ENCODE data around the gene KMT2A.
"Not testable (repeated sequence)": the region's sequence is repeated elsewhere in the genome, so short reads cannot be mapped to it uniquely, and the experiment has no call there.

Gene KMT2A

DNA sequence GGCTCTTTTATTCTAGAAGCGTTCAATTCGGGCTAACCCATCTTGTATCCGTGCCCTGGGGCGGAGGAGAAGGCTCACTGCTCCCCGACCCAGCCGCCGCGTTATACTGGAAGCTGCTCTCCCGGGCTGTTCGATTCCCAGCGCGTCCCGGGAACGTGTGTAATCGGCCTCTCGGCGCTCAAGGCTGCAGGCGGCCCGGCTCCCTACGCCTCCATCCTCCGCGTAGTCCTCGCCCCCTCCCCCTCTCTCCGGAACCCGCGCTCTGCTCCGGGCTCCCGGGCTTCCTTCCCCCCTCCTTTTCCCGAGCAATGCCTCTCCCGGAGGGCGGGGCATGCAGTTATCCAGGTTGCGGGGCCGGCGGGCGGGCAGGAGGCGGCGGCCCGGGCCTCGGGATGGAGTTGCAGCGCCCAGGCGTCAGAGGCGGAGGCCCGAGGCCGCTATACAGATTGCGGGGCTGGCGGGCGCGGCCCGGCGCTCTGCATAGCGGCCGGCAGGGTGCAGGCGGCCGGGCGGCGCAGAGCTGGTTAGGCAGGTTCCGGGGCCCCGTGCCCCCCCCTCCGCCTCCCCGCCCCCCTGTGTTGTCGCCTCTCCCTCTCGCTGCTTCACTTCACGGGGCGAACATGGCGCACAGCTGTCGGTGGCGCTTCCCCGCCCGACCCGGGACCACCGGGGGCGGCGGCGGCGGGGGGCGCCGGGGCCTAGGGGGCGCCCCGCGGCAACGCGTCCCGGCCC is at the start of gene KMT2A:
TSS of gene KMT2A (plus strand) at position 600 of the 732 bp plus-strand sequence. CDS start at position 621, 21 bp downstream.
- peak; percentile 88 for DNase-seq (ENCODE audit: low read depth)

DNA sequence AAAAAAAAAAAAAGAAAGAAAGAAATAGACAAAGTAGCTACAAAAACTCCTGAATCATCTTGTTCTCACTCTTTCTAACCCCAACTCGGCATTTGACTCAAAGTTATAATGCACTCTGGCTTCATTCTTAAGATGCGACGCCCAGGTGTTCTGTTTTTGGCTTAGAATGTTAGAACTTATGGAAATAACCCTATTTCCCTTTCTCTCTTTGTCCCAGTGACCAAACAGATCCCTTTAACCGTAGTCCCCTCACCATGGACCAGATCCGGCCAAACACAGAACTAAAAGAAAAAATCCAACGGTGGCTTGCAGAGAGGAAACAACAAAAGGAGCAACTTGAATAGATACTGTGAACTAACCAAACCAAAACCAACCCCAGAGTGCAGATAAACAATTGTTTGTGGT is 40.2 kb upstream of the KMT2A start:
- no peak for DNase-seq (ENCODE audit: low read depth)

DNA sequence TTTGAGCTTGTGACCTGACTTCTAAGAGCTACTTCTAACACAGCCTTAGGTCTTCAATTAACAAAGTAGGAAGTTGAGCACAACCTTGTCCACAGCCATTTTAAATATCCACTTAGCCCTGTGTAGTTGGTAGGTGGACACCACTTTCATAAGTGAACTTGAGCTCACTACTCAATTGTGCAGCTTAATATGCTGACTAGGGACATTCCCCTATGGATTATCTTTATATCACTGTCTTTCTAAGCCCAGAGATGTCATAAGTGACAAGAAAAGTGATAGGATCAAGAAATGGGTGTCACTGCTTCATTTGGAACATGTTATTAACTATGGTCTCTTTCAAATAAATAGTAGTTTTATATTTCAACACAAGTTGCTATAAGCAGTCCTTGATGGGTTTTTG is 38.8 kb upstream of the KMT2A start:
- no peak for DNase-seq (ENCODE audit: low read depth)

DNA sequence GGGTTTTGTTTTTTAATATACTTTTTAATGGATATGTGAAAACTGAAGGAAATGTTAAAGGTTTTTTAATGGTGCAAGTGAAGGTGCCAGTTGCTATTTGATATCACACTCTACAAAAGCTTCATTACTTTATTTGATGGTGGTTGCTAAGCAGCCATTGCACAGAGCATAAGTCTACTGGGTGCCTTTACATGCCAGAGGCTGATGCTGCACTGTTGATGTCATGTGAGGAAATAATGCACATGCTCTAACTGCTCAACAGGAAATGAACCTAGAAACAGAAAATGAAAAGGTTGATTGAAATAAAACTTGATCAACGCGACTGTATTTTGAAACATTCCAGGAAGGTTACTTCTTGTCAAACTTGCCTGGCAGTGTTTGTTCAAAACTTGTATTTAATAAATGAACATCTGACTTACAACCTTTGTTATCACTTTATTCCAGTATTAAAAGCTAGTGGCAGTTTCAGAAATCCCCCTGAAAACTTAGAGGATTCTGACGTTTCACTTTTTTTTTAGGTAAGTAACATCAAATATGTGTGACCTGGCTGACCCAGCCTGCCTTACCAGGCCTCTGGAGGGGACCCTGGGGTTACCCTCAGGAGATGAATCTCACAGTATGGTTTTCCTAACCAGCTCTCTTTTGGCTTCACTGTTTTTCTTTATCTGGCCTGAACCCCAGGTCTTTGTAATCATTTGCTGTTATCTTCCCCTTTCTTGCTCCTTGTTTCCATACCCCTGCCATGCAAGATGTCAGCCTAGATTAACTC is 37.3 kb upstream of the KMT2A start:
- DNase-seq (ENCODE audit: low read depth) = no peak

GRCh38 chr11:118401151-118401879 is 35.0 kb upstream of the KMT2A start, which contains the start of gene ATP5MG:
TSS of gene ATP5MG (plus strand) at chr11:118401606. CDS start at chr11:118401666, 60 bp downstream.
- peak; percentile 91 for DNase-seq (ENCODE audit: low read depth)

DNA sequence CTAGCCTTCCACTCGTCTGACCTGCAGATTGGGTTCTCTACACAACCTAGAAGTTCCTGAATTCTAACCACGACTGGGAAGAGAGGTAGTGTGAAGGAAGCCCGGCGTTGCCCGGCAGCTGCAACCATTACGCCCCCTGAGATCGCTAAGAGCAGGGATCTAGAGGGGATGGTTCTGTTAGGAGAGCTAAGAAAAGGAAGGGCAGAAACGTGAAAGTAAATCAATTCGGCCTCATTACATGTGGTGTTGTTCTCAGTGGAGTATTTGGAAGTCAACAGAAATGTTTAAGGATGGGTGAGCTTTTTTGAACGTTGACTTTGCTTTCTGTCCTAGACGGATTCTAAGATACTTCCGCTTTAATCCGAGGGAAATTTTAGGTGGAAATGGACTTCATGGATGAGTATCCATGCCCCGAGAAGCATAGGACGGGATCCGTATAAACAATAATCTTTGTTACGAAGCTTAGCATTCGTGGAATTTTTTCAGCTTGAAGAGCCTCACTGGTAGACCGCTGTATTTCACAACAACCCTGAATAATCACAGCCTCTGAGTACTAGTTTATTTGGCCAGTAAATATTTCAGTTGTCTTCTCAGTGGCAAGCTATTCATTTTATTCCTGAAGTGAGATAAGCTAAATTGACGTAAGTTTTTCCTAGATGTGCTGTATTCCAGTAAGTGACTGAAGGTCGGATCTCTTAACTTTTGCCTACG is 34.3 kb upstream of the KMT2A start:
- DNase-seq (ENCODE audit: low read depth) = no peak

DNA sequence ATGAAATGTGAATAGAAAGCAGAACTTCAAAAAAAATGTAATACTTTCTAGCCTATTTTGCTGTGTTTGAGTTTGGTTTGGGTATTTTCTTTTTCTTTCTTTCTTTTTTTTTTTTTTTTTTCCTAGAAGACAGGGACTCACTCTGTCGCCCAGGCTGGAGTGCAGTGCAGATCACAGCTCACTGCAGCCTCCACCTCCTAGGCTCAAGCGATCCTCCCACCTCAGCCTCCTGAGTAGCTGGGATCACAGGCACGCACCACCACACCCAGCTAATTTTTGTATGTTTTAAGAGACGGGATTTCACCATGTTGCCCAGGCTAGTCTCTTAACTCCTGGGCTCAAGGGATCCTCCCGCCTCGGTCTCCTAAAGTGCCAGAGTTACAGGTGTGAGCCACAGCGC is 33.7 kb upstream of the KMT2A start:
- not testable (repeated sequence) for DNase-seq (ENCODE audit: low read depth)

- no peak for DNase-seq (ENCODE audit: low read depth)
Observed at GRCh38 chr11:118406599-118407166, 29.6 kb upstream of the KMT2A start.

- no peak for DNase-seq (ENCODE audit: low read depth)
Observed at GRCh38 chr11:118410055-118410745, 26.1 kb upstream of the KMT2A start.

- DNase-seq (ENCODE audit: low read depth) = no peak
Observed at GRCh38 chr11:118411530-118411929, 24.8 kb upstream of the KMT2A start.

DNA sequence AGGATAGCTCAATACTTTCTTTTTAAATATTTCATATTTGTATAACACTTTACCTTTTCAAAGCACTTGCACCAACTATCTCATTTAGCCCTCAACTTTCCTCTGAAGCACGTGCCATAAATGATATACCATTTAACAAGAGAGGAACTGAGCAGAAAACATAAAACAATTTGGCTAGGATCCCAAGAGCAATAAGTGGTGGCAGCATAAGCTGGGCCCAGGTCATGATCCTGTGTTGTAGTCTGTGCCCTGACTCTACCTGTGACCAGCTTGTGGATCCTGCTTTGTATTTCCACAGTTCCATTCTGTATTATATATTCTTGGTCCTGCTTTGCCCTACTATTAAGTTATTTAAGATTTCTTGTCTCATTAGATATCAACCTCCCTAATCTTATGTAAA is 23.4 kb upstream of the KMT2A start:
- DNase-seq (ENCODE audit: low read depth) = no peak

- no peak for DNase-seq (ENCODE audit: low read depth)
Observed at GRCh38 chr11:118415062-118415738, 21.1 kb upstream of the KMT2A start.

- no peak for DNase-seq (ENCODE audit: low read depth)
Observed at GRCh38 chr11:118415739-118416068, 20.6 kb upstream of the KMT2A start.

- not testable (repeated sequence) for DNase-seq (ENCODE audit: low read depth)
Observed at GRCh38 chr11:118416900-118417299, 19.4 kb upstream of the KMT2A start.

DNA sequence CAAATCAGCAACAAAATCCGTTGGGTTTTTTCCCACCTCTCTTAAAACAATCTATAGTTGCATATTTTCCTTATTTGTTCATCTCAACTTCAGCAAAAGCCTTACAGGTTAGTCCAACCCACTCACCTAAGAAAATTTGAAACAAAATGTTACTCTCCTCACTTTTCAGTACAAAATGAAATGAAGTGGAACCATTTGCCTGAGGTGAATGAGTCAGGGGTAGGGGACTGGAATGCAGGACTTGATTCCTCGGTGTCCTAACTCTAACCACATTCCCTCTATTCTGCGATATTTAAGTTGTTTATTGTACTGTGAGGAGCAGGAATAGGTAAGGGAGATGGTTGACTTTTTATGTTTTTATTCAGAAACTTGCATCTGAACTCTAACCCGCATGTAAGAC is 18.5 kb upstream of the KMT2A start:
- DNase-seq (ENCODE audit: low read depth) = no peak

GRCh38 chr11:118418766-118419165 is 17.5 kb upstream of the KMT2A start:
- DNase-seq (ENCODE audit: low read depth) = no peak

DNA sequence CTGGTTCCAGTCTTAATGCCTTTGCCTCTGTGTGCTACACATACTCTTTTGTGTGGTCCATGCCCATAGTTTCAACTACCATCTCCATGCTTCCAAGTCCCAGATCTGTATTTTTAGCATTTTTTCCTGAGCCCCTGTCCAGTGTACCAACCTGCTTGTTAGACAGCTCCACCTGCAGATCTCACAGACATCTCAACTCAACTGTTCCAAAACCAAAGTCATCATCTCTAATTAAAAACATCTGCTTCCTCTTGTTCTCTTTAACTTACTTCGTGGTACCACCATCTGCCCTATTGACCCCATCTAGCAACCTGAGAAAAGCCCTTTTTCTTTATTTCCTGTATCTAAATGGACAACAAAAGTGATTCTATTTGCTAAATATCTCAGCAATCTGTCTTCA is 8.6 kb upstream of the KMT2A start:
- DNase-seq (ENCODE audit: low read depth) = no peak

- DNase-seq (ENCODE audit: low read depth) = no peak
Observed at GRCh38 chr11:118430956-118431355, 5.3 kb upstream of the KMT2A start.

DNA sequence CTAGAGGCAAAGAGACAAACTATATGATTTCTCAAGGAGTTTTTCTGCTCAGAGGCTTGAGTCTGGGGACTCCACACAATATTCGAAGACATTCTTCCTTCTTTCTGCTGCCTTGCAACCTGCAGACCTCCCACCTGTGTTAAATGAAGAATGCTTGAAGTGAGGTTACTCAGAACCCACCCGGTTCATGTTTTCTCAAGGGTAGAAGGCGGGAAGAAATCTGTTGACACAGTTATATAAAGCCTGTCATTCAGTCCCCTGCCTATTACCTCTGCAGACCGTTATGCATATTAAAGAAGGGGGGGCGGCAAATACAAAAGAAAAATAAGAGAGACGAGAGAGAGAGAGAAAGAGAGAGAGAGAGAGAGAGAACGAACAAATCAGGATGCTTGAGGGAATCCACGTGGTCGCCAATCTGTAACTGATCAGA is 2.2 kb upstream of the KMT2A start:
- no peak for DNase-seq (ENCODE audit: low read depth)

DNA sequence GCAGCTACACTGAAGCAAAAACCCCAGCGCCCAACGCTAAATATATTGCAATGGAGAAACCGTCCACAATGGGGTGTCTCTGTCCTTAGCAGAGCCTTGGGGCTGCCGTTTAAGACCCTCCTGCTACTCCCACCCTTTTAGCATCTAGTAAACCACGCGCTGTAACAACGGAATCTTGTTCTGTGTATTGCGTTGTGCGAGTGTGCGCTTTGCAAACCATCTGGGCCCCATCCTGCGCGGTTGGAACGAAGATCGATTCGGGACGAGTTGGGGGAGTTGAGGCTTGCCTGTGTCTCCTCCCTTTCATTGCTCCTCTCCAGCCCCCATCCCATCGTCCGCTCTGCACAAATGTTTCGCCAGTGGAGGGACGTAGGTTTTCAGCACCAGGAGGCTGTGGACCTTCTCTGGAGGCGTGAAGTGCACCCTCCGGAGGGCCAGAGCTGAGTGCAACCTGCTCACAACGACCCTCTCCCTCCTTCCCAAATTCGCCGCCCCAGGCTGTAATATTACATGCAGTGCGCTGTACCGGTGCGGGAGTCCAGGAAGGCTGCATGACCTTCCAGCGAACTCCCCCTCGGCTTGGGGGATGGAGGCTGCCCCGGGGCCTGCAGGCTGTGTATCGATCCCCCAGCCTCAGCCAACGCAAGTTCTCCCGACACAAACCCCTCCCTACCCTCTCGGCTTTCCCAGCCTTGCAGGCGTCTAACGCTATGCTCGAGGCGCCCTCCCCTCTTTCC is 1.6 kb upstream of the KMT2A start:
- no peak for DNase-seq (ENCODE audit: low read depth)
